Mesenchymal stem cell (in vitro differentiated cells and primary cell): Measurements from ENCODE around the gene CR1.
"Not testable (repeated sequence)": the region's sequence is repeated elsewhere in the genome, so short reads cannot be mapped to it uniquely, and the experiment has no call there.

Experiments used
- DNase-seq: peaks from one replicate; pipeline ENCODE4 v3.0.0-alpha.2; 2013
- H2AFZ ChIP-seq: one replicate; pipeline ENCODE4 v1.6.1; 2013; ENCODE audit warnings: low read depth, mild to moderate bottlenecking, control low read depth, inconsistent platforms, low read length, moderate library complexity
- H2AK5ac ChIP-seq: 2 replicates; pipeline ENCODE4 v1.6.1; 2013; ENCODE audit warnings: low read length, moderate library complexity, mild to moderate bottlenecking, inconsistent platforms; ENCODE audit not compliant: severe bottlenecking
- H2BK120ac ChIP-seq: one replicate; pipeline ENCODE4 v1.6.1; 2013; ENCODE audit warnings: low read depth, mild to moderate bottlenecking, inconsistent platforms, low read length, moderate library complexity
- H2BK12ac ChIP-seq, 2 experiments: one replicate each; pipeline ENCODE4 v1.6.1; 2013; ENCODE audit warnings: inconsistent platforms in 2 of 2, low read length in 2 of 2, mild to moderate bottlenecking in 2 of 2, moderate library complexity in 2 of 2, control low read depth in 1 of 2
- H2BK15ac ChIP-seq: one replicate; pipeline ENCODE4 v1.6.1; 2013; ENCODE audit warnings: mild to moderate bottlenecking, low read depth, inconsistent platforms; ENCODE audit not compliant: poor library complexity, severe bottlenecking
- H2BK5ac ChIP-seq: 2 replicates; pipeline ENCODE4 v1.6.1; 2013; ENCODE audit warnings: low read depth, mild to moderate bottlenecking, low read length, control low read depth, inconsistent platforms; ENCODE audit not compliant: poor library complexity, severe bottlenecking
- H3K14ac ChIP-seq, 2 experiments: one replicate each; pipeline ENCODE4 v1.6.1; 2013; ENCODE audit warnings: inconsistent platforms in 2 of 2, low read length in 2 of 2, control low read depth in 1 of 2, mild to moderate bottlenecking in 1 of 2, moderate library complexity in 1 of 2
- H3K18ac ChIP-seq, 2 experiments: one replicate each; pipeline ENCODE4 v1.6.1; 2013; ENCODE audit warnings: inconsistent platforms in 2 of 2, low read length in 2 of 2, control low read depth in 1 of 2, low read depth in 1 of 2, mild to moderate bottlenecking in 1 of 2
- H3K23ac ChIP-seq, 2 experiments: one replicate each; pipeline ENCODE4 v1.6.1; 2013; ENCODE audit warnings: inconsistent platforms in 2 of 2, low read length in 2 of 2, mild to moderate bottlenecking in 2 of 2, moderate library complexity in 2 of 2, control low read depth in 1 of 2
- H3K27ac ChIP-seq: 2 replicates; pipeline ENCODE4 v1.5.1; 2013; ENCODE audit warnings: mild to moderate bottlenecking, moderate library complexity, low read length, control low read depth, inconsistent platforms; ENCODE audit not compliant: poor library complexity, severe bottlenecking
- H3K27me3 ChIP-seq, 2 experiments: 2 replicates each; pipeline versions ENCODE4 v1.6.1 to v1.7.0; 2013; ENCODE audit warnings: low read length in 2 of 2, mild to moderate bottlenecking in 2 of 2, moderate library complexity in 2 of 2, control low read depth in 1 of 2, inconsistent platforms in 1 of 2; ENCODE audit not compliant: control insufficient read depth in 1 of 2, insufficient read depth in 1 of 2
- H3K36me3 ChIP-seq, 2 experiments: 2 replicates each; pipeline versions ENCODE4 v1.6.1 to v1.7.0; 2013; ENCODE audit warnings: low read length in 2 of 2, control low read depth in 1 of 2, inconsistent platforms in 1 of 2, low read depth in 1 of 2, mild to moderate bottlenecking in 1 of 2; ENCODE audit not compliant: insufficient read depth in 2 of 2, control insufficient read depth in 1 of 2
- H3K4ac ChIP-seq, 2 experiments: one replicate each; pipeline ENCODE4 v1.6.1; 2013; ENCODE audit warnings: inconsistent platforms in 2 of 2, low read length in 2 of 2, mild to moderate bottlenecking in 2 of 2, moderate library complexity in 2 of 2, control low read depth in 1 of 2, low read depth in 1 of 2
- H3K4me1 ChIP-seq: 2 replicates; pipeline ENCODE4 v1.6.1; 2013; ENCODE audit warnings: low read depth, low read length, control low read depth; ENCODE audit not compliant: control insufficient read depth, insufficient read depth
- H3K4me2 ChIP-seq: 2 replicates; pipeline ENCODE4 v1.6.1; 2013; ENCODE audit warnings: low read length, mild to moderate bottlenecking, inconsistent platforms; ENCODE audit not compliant: poor library complexity, severe bottlenecking
- H3K4me3 ChIP-seq, 2 experiments: 2 replicates each; pipeline versions ENCODE4 v1.5.1 to v1.7.0; 2013; ENCODE audit warnings: low read length in 2 of 2, mild to moderate bottlenecking in 2 of 2, control low read depth in 1 of 2, low read depth in 1 of 2; ENCODE audit not compliant: insufficient read depth in 1 of 2
- H3K79me1 ChIP-seq: replicated peaks from 2 replicates; pipeline ENCODE4 v1.6.1; 2013; ENCODE audit warnings: mild to moderate bottlenecking, control low read depth, low read length, inconsistent platforms; ENCODE audit not compliant: poor library complexity, severe bottlenecking
- H3K9ac ChIP-seq: 2 replicates; pipeline ENCODE4 v1.7.0; 2013; ENCODE audit warnings: mild to moderate bottlenecking, low read length, moderate library complexity
- H3K9me3 ChIP-seq: 2 replicates; pipeline ENCODE4 v1.7.0; 2013; ENCODE audit warnings: mild to moderate bottlenecking, low read length; ENCODE audit not compliant: control insufficient read depth
- H4K8ac ChIP-seq: one replicate; pipeline ENCODE4 v1.6.1; 2013; ENCODE audit warnings: inconsistent platforms, mild to moderate bottlenecking, low read length, moderate library complexity
- H4K91ac ChIP-seq: one replicate; pipeline ENCODE4 v1.6.1; 2013; ENCODE audit warnings: mild to moderate bottlenecking, low read length, inconsistent platforms
- WGBS: methylation state at CpG from one replicate; pipeline ENCODE4 v1.1.7; 2013; ENCODE audit warnings: mixed read lengths; 5-methylcytosine and 5-hydroxymethylcytosine counted together

The CR1 gene

DNA sequence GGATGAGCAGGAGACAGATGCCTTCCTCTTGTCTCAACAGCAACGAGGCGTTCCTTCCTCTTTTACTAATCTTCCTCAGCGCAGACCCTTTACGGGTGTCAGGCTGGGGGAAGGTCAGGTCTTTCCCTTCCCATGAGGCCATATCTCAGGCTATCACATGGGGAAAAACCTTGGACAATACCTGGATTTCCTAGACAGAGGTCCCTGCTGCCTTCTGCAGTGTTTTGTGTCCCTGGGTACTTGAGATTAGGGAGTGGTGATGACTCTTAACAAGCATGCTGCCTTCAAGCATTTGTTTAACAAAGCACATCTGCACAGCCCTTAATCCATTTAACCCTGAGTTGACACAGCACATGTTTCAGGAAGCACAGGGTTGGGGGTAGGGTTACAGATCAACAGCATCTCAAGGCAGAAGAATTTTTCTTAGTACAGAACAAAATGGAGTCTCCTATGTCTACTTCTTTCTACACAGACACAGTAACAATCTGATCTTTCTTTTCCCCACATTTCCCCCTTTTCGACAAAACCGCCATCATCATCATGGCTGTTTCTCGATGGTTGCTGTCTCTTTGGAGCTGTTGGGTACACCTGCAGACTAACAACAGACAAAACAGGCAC is 139.7 kb downstream of the CR1 start:
- H4K8ac ChIP-seq = not testable (repeated sequence)

GRCh38 chr1:207638487-207639145 is 142.7 kb downstream of the CR1 start:
- H3K4me2 ChIP-seq, H3K36me3 ChIP-seq, H3K23ac ChIP-seq, H3K4ac ChIP-seq, H3K27me3 ChIP-seq, H2BK12ac ChIP-seq, H3K9me3 ChIP-seq, H2AK5ac ChIP-seq, H3K79me1 ChIP-seq, H4K8ac ChIP-seq, H3K18ac ChIP-seq, H2BK120ac ChIP-seq, H3K9ac ChIP-seq, H3K14ac ChIP-seq, H2BK5ac ChIP-seq, H3K27ac ChIP-seq, H2AFZ ChIP-seq, H4K91ac ChIP-seq, H3K4me1 ChIP-seq, H3K4me3 ChIP-seq, H2BK15ac ChIP-seq, DNase-seq: not testable (repeated sequence)
- 84% methylated on average over 7 of the region's 9 CpGs for WGBS

More for the DNA sequence above, 139.7 kb downstream of the CR1 start:
- H3K23ac ChIP-seq, H3K27ac ChIP-seq, H3K79me1 ChIP-seq, DNase-seq, H3K4ac ChIP-seq, H2BK12ac ChIP-seq, H2BK5ac ChIP-seq, H3K9me3 ChIP-seq, H3K4me2 ChIP-seq, H3K18ac ChIP-seq, H3K4me3 ChIP-seq, H3K14ac ChIP-seq, H3K9ac ChIP-seq, H2AK5ac ChIP-seq, H2BK15ac ChIP-seq, H4K91ac ChIP-seq, H3K4me1 ChIP-seq, H2AFZ ChIP-seq, H3K27me3 ChIP-seq, H2BK120ac ChIP-seq, H3K36me3 ChIP-seq: not testable (repeated sequence)
- WGBS = 54% methylated on average over 7 of the region's 7 CpGs

GRCh38 chr1:207639362-207639761 is 143.4 kb downstream of the CR1 start:
- not testable (repeated sequence) for H2BK12ac ChIP-seq, H3K27ac ChIP-seq, H3K9me3 ChIP-seq, H2BK120ac ChIP-seq, H3K4ac ChIP-seq, H3K4me3 ChIP-seq, H2BK15ac ChIP-seq, H3K4me1 ChIP-seq, H4K91ac ChIP-seq, H3K23ac ChIP-seq, H2BK5ac ChIP-seq, DNase-seq, H3K18ac ChIP-seq, H3K4me2 ChIP-seq, H3K14ac ChIP-seq, H2AFZ ChIP-seq, H3K9ac ChIP-seq, H3K79me1 ChIP-seq, H3K36me3 ChIP-seq, H4K8ac ChIP-seq, H2AK5ac ChIP-seq
- 88% methylated on average over 5 of the region's 5 CpGs for WGBS
- H3K27me3 ChIP-seq = peaks cover 0 to 14% of the 10 kb centered on the region in 2 experiments

- Histone ChIP-seq H2BK120ac (no peak overlapping the region), H3K4me1 (peaks cover 2% of the 10 kb centered on the region), H3K23ac (no peak overlapping the region), H3K9ac (peak overlapping the region; percentile 38), H2BK15ac (no peak overlapping the region), H3K9me3 (no peaks in the 10 kb centered on the region), H2BK12ac (no peak overlapping the region), H4K8ac (no peak overlapping the region), H3K79me1 (no peaks in the 10 kb centered on the region), H3K14ac (no peak overlapping the region), H3K27ac (no peak overlapping the region), H3K18ac (no peak overlapping the region), H2AFZ (no peak overlapping the region), H4K91ac (no peak overlapping the region), H3K4me3 (peak overlapping the region in 1 of 2 experiments; percentile 91), H3K36me3 (peaks cover 0 to 3% of the 10 kb centered on the region in 2 experiments), H3K27me3 (peaks cover 7 to 38% of the 10 kb centered on the region in 2 experiments), H2BK5ac (no peak overlapping the region), H2AK5ac (no peak overlapping the region), H3K4me2 (no peak overlapping the region), H3K4ac (no peak overlapping the region)
- no peak for DNase-seq
- WGBS = 63% methylated on average over 5 of the region's 9 CpGs
Measured at GRCh38 chr1:207644166-207644851, 148.4 kb downstream of the CR1 start.
